Aorta (tissue), 5 donors: Measurements from ENCODE around the gene FOXK1. TPM values are rescaled to one million over a fixed set of nuclear protein-coding genes. Genes with fewer than 3 reads are reported as not detected.

Source experiments
- ATAC-seq: fragments of 200-7000 bp; cut with Tn5 transposase; one replicate; pipeline ENCODE4 v1.9.1; 2022; ENCODE audit warnings: moderate library complexity; ENCODE audit not compliant: low FRiP score
- DNase-seq, 2 donors: peaks; one replicate each; pipeline ENCODE4 v3.0.0-alpha.2; 2020
- H3K27ac ChIP-seq, 2 donors: one replicate each; pipeline ENCODE4 v1.5.1; 2013; ENCODE audit warnings: low read length in 2 of 2, mild to moderate bottlenecking in 2 of 2, moderate library complexity in 2 of 2, control low read depth in 1 of 2, inconsistent platforms in 1 of 2, low read depth in 1 of 2
- H3K27me3 ChIP-seq, 2 donors: one replicate each; pipeline ENCODE4 v1.6.1; 2013; ENCODE audit warnings: control low read depth in 1 of 2, low read length in 1 of 2, mild to moderate bottlenecking in 1 of 2, moderate library complexity in 1 of 2; ENCODE audit not compliant: insufficient read depth in 2 of 2, control insufficient read depth in 1 of 2
- H3K36me3 ChIP-seq, 2 donors: one replicate each; pipeline ENCODE4 v1.6.1; 2013; ENCODE audit warnings: control low read depth in 1 of 2, low read length in 1 of 2, mild to moderate bottlenecking in 1 of 2; ENCODE audit not compliant: insufficient read depth in 2 of 2, control insufficient read depth in 1 of 2
- H3K4me1 ChIP-seq, 2 donors: one replicate each; pipeline ENCODE4 v1.6.1; 2013; ENCODE audit warnings: low read length in 2 of 2, control low read depth in 1 of 2, mild to moderate bottlenecking in 1 of 2, moderate library complexity in 1 of 2; ENCODE audit not compliant: insufficient read depth in 2 of 2, control insufficient read depth in 1 of 2
- H3K4me3 ChIP-seq, 2 donors: one replicate each; pipeline ENCODE4 v1.5.1; 2013; ENCODE audit warnings: low read length in 2 of 2, control low read depth in 1 of 2, mild to moderate bottlenecking in 1 of 2
- H3K9me3 ChIP-seq: one replicate; pipeline ENCODE4 v1.6.1; 2013; ENCODE audit warnings: mild to moderate bottlenecking, low read length; ENCODE audit not compliant: control insufficient read depth
- WGBS, 2 donors: extraction: QIAGEN DNeasy Blood & Tissue Kit; methylation state at CpG; one replicate each; pipeline ENCODE4 v1.1.7; 2013; 5-methylcytosine and 5-hydroxymethylcytosine counted together
- intact Hi-C, 2 donors: fragments of 100-400 bp; cut with DNase I; formaldehyde crosslinking; loops; one replicate each; pipeline versions ENCODE4 v1.14.2 to v1.15.0; 2022
- polyA plus RNA-seq, 2 donors: library from polyadenylated mRNA; stranded (reverse); fragments of 200-250 nt; gene quantifications; one replicate each; pipeline ENCODE4 v1.2.3, GENCODE V29; 2013
- total RNA-seq, 2 donors: library from RNA; stranded (reverse); fragmentation: NEBNext Ultra II Directional; extraction: Animal tissue kit (Norgen Biotek cat#: 25700); gene quantifications; one replicate each; pipeline ENCODE4 v1.2.1, GENCODE V29; 2021
- donor health status: healthy with polysubstance abuse.
- donor health status: Bipolar disorder and iron deficiency.
- donor health status: DM: no; HTN: no; CAD: no.
- donor health status: DM: no; HTN: no; CAD: no.
- donor health status: DM: yes; HTN: yes; CAD: no.

The FOXK1 gene
- total and polyA plus RNA-seq, 4 donors = 5.1 to 47.5 (median 25.1) TPM

- H3K27ac ChIP-seq = no peak overlapping the region
- WGBS, 2 donors = 93% methylated on average over 36 of the region's 36 CpGs
- H3K36me3 ChIP-seq = peaks cover 0 to 11% of the 10 kb centered on the region in 2 donors
- ATAC-seq = no peak
- no peak for DNase-seq
- no peaks in the 10 kb centered on the region for H3K9me3 ChIP-seq
- intact Hi-C loops = no loop called here
- no peaks in the 10 kb centered on the region for H3K27me3 ChIP-seq
- no peak overlapping the region for H3K4me3 ChIP-seq
- H3K4me1 ChIP-seq = no peaks in the 10 kb centered on the region
These were observed 100.5 kb downstream of the FOXK1 start for GRCh38 chr7:4782333-4783291.

DNA sequence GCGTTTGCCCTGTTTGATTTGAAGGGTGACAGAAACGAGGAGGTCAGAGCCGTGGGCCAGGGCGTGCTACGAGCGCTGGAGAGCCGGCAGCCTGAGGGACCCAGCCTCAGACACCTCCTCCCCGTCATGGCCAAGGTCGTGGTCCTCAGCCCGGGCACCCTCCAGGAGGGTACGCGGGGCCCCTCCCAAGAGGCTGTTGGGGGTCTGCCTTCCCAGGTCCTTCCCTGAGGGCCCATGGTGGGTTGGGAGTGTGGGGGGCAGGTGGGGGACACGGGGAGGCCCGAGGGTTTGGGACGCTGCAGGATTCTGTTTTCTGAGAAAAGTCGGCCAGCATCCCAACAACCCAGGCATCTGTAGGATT, 101.2 kb downstream of the FOXK1 start:
- H3K27me3 ChIP-seq = no peaks in the 10 kb centered on the region
- H3K9me3 ChIP-seq = no peaks in the 10 kb centered on the region
- intact Hi-C loops = no loop called here
- ATAC-seq = no peak
- no peak overlapping the region for H3K4me3 ChIP-seq
- peaks cover 0 to 13% of the 10 kb centered on the region in 2 donors for H3K36me3 ChIP-seq
- H3K4me1 ChIP-seq = no peaks in the 10 kb centered on the region
- no peak for DNase-seq
- 91 to 94% methylated on average over 13 to 16 of the region's 16 CpGs for WGBS, 2 donors
- H3K27ac ChIP-seq = no peak overlapping the region

DNA sequence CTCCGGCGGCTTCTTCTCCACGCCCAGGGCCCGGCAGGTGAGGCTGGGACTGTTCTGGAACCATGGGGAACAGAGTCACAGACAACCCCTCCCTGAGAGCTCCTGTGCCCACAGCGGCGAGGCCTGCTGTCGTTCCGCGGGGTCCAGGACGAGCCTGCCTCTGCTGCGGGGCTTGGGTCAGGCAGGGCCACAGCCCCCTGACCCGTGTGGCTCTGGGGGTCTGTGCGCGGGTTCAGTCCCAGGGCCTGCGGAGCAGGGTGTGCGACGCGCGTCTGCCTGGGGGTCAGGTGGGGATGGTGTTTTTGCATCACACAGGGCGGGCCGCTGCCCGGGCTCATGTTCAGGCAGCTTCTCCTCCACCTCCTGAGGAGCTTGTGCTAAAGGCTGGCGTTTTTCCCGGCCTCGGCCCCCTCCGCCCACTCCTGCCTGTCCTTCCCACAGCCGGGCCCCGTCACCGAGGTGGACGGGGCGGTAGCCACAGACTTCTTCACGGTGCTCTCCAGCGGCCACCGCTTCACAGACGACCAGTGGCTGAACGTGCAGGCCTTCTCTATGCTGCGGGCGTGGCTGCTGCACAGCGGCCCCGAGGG, 101.8 kb downstream of the FOXK1 start:
- H3K36me3 ChIP-seq = peaks cover 0 to 16% of the 10 kb centered on the region in 2 donors
- H3K27ac ChIP-seq = no peak overlapping the region
- intact Hi-C loops = no loop called here
- DNase-seq (no peak), ATAC-seq (no peak)
- no peaks in the 10 kb centered on the region for H3K4me1 ChIP-seq
- 89 to 90% methylated on average over 40 of the region's 40 CpGs for WGBS, 2 donors
- no peak overlapping the region for H3K4me3 ChIP-seq
- no peaks in the 10 kb centered on the region for H3K27me3 ChIP-seq
- no peaks in the 10 kb centered on the region for H3K9me3 ChIP-seq

GRCh38 chr7:4784799-4785198, 102.7 kb downstream of the FOXK1 start:
- no peak for ATAC-seq
- 91% methylated on average over 19 of the region's 19 CpGs for WGBS, 2 donors
- no peaks in the 10 kb centered on the region for H3K9me3 ChIP-seq

DNA sequence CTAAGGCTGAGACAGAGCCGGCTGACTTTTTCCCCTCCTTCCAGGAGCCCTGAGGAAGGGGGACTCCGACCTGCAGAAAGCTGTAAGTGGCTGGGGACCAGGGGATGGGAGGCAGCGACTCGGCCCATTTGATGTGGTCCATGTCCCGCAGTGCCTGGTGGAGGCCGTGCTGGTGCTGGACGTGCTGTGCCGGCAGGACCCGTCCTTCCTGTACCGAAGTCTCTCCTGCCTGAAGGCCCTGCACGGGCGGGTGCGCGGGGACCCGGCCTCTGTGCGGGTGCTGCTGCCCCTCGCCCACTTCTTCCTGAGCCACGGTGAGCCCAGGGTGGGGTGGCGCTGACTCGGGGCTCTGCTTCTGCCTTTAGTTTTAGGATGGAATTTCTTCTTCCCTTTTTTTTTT, 103.3 kb downstream of the FOXK1 start:
- intact Hi-C loops = no loop called here
- H3K4me1 ChIP-seq = no peaks in the 10 kb centered on the region
- H3K27ac ChIP-seq = no peak overlapping the region
- H3K9me3 ChIP-seq = no peaks in the 10 kb centered on the region
- no peak for DNase-seq
- ATAC-seq = no peak
- WGBS, 2 donors = 92 to 93% methylated on average over 20 of the region's 20 CpGs
- no peak overlapping the region for H3K4me3 ChIP-seq
- no peaks in the 10 kb centered on the region for H3K27me3 ChIP-seq
- H3K36me3 ChIP-seq = peaks cover 0 to 17% of the 10 kb centered on the region in 2 donors

More at GRCh38 chr7:4784799-4785198, 102.7 kb downstream of the FOXK1 start:
- Histone ChIP-seq H3K27ac (no peak overlapping the region), H3K36me3 (peaks cover 0 to 17% of the 10 kb centered on the region in 2 donors), H3K4me1 (no peaks in the 10 kb centered on the region), H3K4me3 (no peak overlapping the region), H3K27me3 (no peaks in the 10 kb centered on the region)
- intact Hi-C loops = no loop called here
- no peak for DNase-seq

DNA sequence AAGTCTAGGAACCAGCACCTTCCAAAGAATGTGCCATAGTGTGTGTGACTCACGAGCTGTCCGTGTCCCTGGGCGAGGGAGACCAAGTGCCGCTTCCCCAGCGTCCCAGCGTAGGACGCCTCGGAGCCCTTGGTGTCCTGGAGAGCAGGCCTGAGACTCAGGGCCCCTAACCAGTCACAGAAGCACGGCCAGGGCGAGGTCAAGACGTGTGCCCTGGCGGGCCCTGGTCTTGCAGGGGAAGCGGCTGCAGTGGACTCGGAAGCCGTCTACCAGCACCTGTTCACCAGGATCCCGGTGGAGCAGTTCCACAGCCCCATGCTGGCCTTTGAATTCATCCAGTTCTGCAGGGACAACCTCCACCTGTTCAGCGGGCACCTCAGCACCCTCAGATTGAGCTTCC, 103.9 kb downstream of the FOXK1 start:
- Histone ChIP-seq H3K4me1 (no peaks in the 10 kb centered on the region), H3K36me3 (peaks cover 0 to 20% of the 10 kb centered on the region in 2 donors), H3K27me3 (no peaks in the 10 kb centered on the region), H3K9me3 (no peaks in the 10 kb centered on the region), H3K4me3 (no peak overlapping the region), H3K27ac (no peak overlapping the region)
- 91 to 92% methylated on average over 17 of the region's 17 CpGs for WGBS, 2 donors
- ATAC-seq = no peak
- intact Hi-C loops = no loop called here
- DNase-seq = no peak

- Histone ChIP-seq H3K27ac (no peak overlapping the region), H3K4me1 (no peaks in the 10 kb centered on the region), H3K4me3 (no peak overlapping the region), H3K9me3 (no peaks in the 10 kb centered on the region), H3K27me3 (no peaks in the 10 kb centered on the region), H3K36me3 (peaks cover 0 to 14% of the 10 kb centered on the region in 2 donors)
- DNase-seq = no peak
- 87 to 90% methylated on average over 16 to 17 of the region's 17 CpGs for WGBS, 2 donors
- intact Hi-C loops = no loop called here
- ATAC-seq = no peak
These were observed 105.4 kb downstream of the FOXK1 start for GRCh38 chr7:4787541-4787940.

DNA sequence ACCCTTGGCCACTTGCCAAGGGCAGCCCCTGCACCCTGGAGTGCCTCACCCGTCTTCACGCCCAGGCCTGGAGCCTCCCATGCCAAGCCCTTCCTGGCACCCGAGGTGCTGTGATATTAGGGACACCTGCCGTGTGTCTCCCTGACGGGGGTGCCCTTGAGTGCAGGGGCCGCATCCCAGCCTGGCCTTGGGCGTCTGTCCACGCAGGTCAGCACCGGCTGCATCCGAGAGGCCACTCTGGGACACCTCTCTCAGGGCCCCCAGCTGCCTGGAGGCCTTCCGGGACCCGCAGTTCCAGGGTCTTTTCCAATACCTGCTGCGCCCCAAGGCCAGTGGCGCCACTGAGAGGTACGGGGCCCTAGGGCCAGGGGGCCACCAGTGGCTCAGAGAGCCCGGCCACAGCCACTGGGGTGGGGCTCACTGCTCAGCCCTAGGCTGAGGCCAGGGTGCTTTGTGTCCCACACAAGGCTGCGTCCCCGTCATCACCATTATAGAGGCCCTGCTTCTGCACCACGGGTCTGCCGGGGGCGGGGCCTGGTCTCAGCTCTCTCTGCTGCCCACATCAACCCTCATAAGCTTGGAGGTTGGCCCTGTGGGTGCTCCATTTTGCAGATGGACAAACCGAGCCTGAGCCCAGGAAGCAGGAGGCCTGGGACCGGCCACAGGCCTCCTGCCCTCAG, 106.0 kb downstream of the FOXK1 start:
- Histone ChIP-seq H3K27ac (no peak overlapping the region), H3K4me1 (no peaks in the 10 kb centered on the region), H3K9me3 (no peaks in the 10 kb centered on the region), H3K4me3 (no peak overlapping the region), H3K36me3 (peaks cover 0 to 14% of the 10 kb centered on the region in 2 donors), H3K27me3 (no peaks in the 10 kb centered on the region)
- 84 to 87% methylated on average over 23 of the region's 23 CpGs for WGBS, 2 donors
- DNase-seq (no peak), ATAC-seq (no peak)
- intact Hi-C loops = no loop called here
